Measurements from ENCODE around the gene NKIRAS1.
A peak's percentile ranks its signal among the peaks of the same experiment; 100 is the strongest.
"Not testable (repeated sequence)": the region's sequence is repeated elsewhere in the genome, so short reads cannot be mapped to it uniquely, and the experiment has no call there.

Gene NKIRAS1

GRCh38 chr3:23926246-23926645, 9.5 kb upstream of the NKIRAS1 start:
- H3K4me3 Mint-ChIP-seq = no peak overlapping the region
- DNase-seq = no peak
- H3K27ac Mint-ChIP-seq = no peak overlapping the region
- peaks cover 4% of the 10 kb centered on the region for H3K27me3 Mint-ChIP-seq
- peaks cover 3% of the 10 kb centered on the region for H3K4me1 Mint-ChIP-seq
- CTCF ChIA-PET = no interaction called here
- H3K36me3 Mint-ChIP-seq = peaks cover 5% of the 10 kb centered on the region
- H3K9me3 Mint-ChIP-seq = no peaks in the 10 kb centered on the region

- CTCF ChIA-PET = interaction anchor here (1.2 kb wide), 1 partner anchor 12 kb away, joined by 4 read pairs; no protein-coding TSS in a partner anchor
- Mint-ChIP-seq H3K9me3 (no peaks in the 10 kb centered on the region), H3K27me3 (no peaks in the 10 kb centered on the region), H3K4me1 (peaks cover 23% of the 10 kb centered on the region), H3K4me3 (no peak overlapping the region), H3K36me3 (peaks cover 27% of the 10 kb centered on the region), H3K27ac (no peak overlapping the region)
- no peak for DNase-seq
Observed at GRCh38 chr3:23923786-23924185, 7.0 kb upstream of the NKIRAS1 start.

GRCh38 chr3:23921052-23921511, 4.3 kb upstream of the NKIRAS1 start:
- H3K36me3 Mint-ChIP-seq = peaks cover 45% of the 10 kb centered on the region
- H3K4me3 Mint-ChIP-seq = no peak overlapping the region
- no peak overlapping the region for H3K27ac Mint-ChIP-seq
- no peaks in the 10 kb centered on the region for H3K9me3 Mint-ChIP-seq
- H3K4me1 Mint-ChIP-seq = peaks cover 39% of the 10 kb centered on the region
- DNase-seq = no peak
- H3K27me3 Mint-ChIP-seq = peaks cover 10% of the 10 kb centered on the region
- CTCF ChIA-PET = interaction anchor here (0.6 kb wide), 1 partner anchor 690 kb away, joined by 3 read pairs; no protein-coding TSS in a partner anchor

GRCh38 chr3:23920151-23920655, 3.4 kb upstream of the NKIRAS1 start:
- Mint-ChIP-seq H3K4me3 (no peak overlapping the region), H3K27ac (no peak overlapping the region), H3K9me3 (no peaks in the 10 kb centered on the region), H3K4me1 (peaks cover 46% of the 10 kb centered on the region), H3K36me3 (peaks cover 46% of the 10 kb centered on the region), H3K27me3 (peaks cover 14% of the 10 kb centered on the region)
- no peak for DNase-seq
- CTCF ChIA-PET = no interaction called here

GRCh38 chr3:23919628-23920027, 2.8 kb upstream of the NKIRAS1 start:
- Mint-ChIP-seq H3K36me3 (peaks cover 46% of the 10 kb centered on the region), H3K4me1 (peaks cover 52% of the 10 kb centered on the region), H3K27ac (no peak overlapping the region), H3K9me3 (no peaks in the 10 kb centered on the region), H3K27me3 (peaks cover 14% of the 10 kb centered on the region), H3K4me3 (no peak overlapping the region)
- CTCF ChIA-PET = no interaction called here
- DNase-seq = no peak

GRCh38 chr3:23918331-23918730, 1.5 kb upstream of the NKIRAS1 start:
- CTCF ChIA-PET = interaction anchor here (2.2 kb wide), 1 partner anchor 26 kb away, joined by 5 read pairs; no protein-coding TSS in a partner anchor
- not testable (repeated sequence) for H3K9me3 Mint-ChIP-seq, DNase-seq
- peak overlapping the region; percentile 98 for H3K27ac Mint-ChIP-seq
- peaks cover 14% of the 10 kb centered on the region for H3K27me3 Mint-ChIP-seq
- H3K4me1 Mint-ChIP-seq = peaks cover 57% of the 10 kb centered on the region
- peak overlapping the region; percentile 93 for H3K4me3 Mint-ChIP-seq
- H3K36me3 Mint-ChIP-seq = peaks cover 46% of the 10 kb centered on the region

GRCh38 chr3:23917679-23918303, 1.0 kb upstream of the NKIRAS1 start:
- peaks cover 57% of the 10 kb centered on the region for H3K4me1 Mint-ChIP-seq
- H3K36me3 Mint-ChIP-seq = peaks cover 46% of the 10 kb centered on the region

GRCh38 chr3:23916152-23916885, 471 bp downstream of the NKIRAS1 start:
- DNase-seq = no peak
- Mint-ChIP-seq H3K36me3 (peaks cover 42% of the 10 kb centered on the region), H3K4me1 (peaks cover 57% of the 10 kb centered on the region), H3K9me3 (no peaks in the 10 kb centered on the region), H3K27ac (peak overlapping the region; percentile 98), H3K4me3 (peak overlapping the region; percentile 93), H3K27me3 (peaks cover 14% of the 10 kb centered on the region)
- CTCF ChIA-PET = interaction anchor here (1.0 to 2.2 kb wide), 3 partner anchors 28 to 30 kb away, joined by 4 to 5 read pairs (median 4); no protein-coding TSS in a partner anchor

More at GRCh38 chr3:23917679-23918303, 1.0 kb upstream of the NKIRAS1 start:
- Mint-ChIP-seq H3K27me3 (peaks cover 14% of the 10 kb centered on the region), H3K4me3 (peak overlapping the region; percentile 93), H3K27ac (peak overlapping the region; percentile 98)
- CTCF ChIA-PET = interaction anchor here (1.2 to 2.2 kb wide), 2 partner anchors 27 to 29 kb away, joined by 4 to 5 read pairs; no protein-coding TSS in a partner anchor
- DNase-seq, H3K9me3 Mint-ChIP-seq: not testable (repeated sequence)

GRCh38 chr3:23915537-23916108, 1.2 kb downstream of the NKIRAS1 start:
- H3K27me3 Mint-ChIP-seq = peaks cover 14% of the 10 kb centered on the region
- peaks cover 41% of the 10 kb centered on the region for H3K36me3 Mint-ChIP-seq
- H3K27ac Mint-ChIP-seq = peak overlapping the region; percentile 11
- CTCF ChIA-PET = no interaction called here
- no peak for DNase-seq
- peaks cover 54% of the 10 kb centered on the region for H3K4me1 Mint-ChIP-seq
- no peaks in the 10 kb centered on the region for H3K9me3 Mint-ChIP-seq
- H3K4me3 Mint-ChIP-seq = peak overlapping the region; percentile 93

GRCh38 chr3:23913873-23914743, 2.7 kb downstream of the NKIRAS1 start:
- Mint-ChIP-seq H3K9me3 (no peaks in the 10 kb centered on the region), H3K4me3 (no peak overlapping the region), H3K27ac (no peak overlapping the region), H3K36me3 (peaks cover 30% of the 10 kb centered on the region), H3K27me3 (peaks cover 14% of the 10 kb centered on the region), H3K4me1 (peaks cover 39% of the 10 kb centered on the region)
- CTCF ChIA-PET = interaction anchor here (1.3 kb wide), 1 partner anchor 26 kb away, joined by 3 read pairs; no protein-coding TSS in a partner anchor
- DNase-seq = no peak

GRCh38 chr3:23913182-23913581, 3.6 kb downstream of the NKIRAS1 start:
- Mint-ChIP-seq H3K9me3 (no peaks in the 10 kb centered on the region), H3K4me3 (no peak overlapping the region), H3K27ac (no peak overlapping the region), H3K36me3 (peaks cover 22% of the 10 kb centered on the region), H3K4me1 (peaks cover 30% of the 10 kb centered on the region), H3K27me3 (peaks cover 14% of the 10 kb centered on the region)
- DNase-seq = no peak
- CTCF ChIA-PET = interaction anchor here (1.3 kb wide), 1 partner anchor 25 kb away, joined by 3 read pairs; no protein-coding TSS in a partner anchor

GRCh38 chr3:23912335-23912734, 4.5 kb downstream of the NKIRAS1 start:
- DNase-seq, CTCF ChIA-PET, H3K9me3 Mint-ChIP-seq, H3K27ac Mint-ChIP-seq, H3K4me3 Mint-ChIP-seq: not testable (repeated sequence)
- Mint-ChIP-seq H3K36me3 (peaks cover 14% of the 10 kb centered on the region), H3K4me1 (peaks cover 25% of the 10 kb centered on the region), H3K27me3 (peaks cover 14% of the 10 kb centered on the region)

- CTCF ChIA-PET = no interaction called here
- peaks cover 9% of the 10 kb centered on the region for H3K36me3 Mint-ChIP-seq
- H3K27me3 Mint-ChIP-seq = peaks cover 7% of the 10 kb centered on the region
- no peak for DNase-seq
- no peak overlapping the region for H3K4me3 Mint-ChIP-seq
- H3K4me1 Mint-ChIP-seq = peaks cover 20% of the 10 kb centered on the region
- H3K27ac Mint-ChIP-seq = no peak overlapping the region
- H3K9me3 Mint-ChIP-seq = no peaks in the 10 kb centered on the region
Observed at GRCh38 chr3:23911397-23911796, 5.4 kb downstream of the NKIRAS1 start.
